B cell (primary cell): ENCODE measurements around the gene PTPRG. TPM values are rescaled to one million over a fixed set of nuclear protein-coding genes. Genes with fewer than 3 reads are reported as not detected.

Experiments used
- ATAC-seq: fragments of 200-7000 bp; cut with Tn5 transposase; one replicate; pipeline ENCODE4 v1.10.0; 2021; ENCODE audit warnings: low read depth, mild to moderate bottlenecking, moderate number of reproducible peaks, moderate library complexity
- CTCF ChIA-PET: fragments of 350-600 bp; sonication (Branson Sonifier 250); formaldehyde crosslinking; loops from one replicate; lab custom pipeline; 2021; ENCODE audit warnings: antibody characterized with exemption, inconsistent platforms; lab: Charles Lee
- POLR2A ChIA-PET: fragments of 350-600 bp; sonication (Branson Sonifier 250); formaldehyde crosslinking; loops from one replicate; lab custom pipeline; 2021; ENCODE audit warnings: antibody characterized with exemption; lab: Charles Lee
- DNase-seq: peaks from one replicate; pipeline ENCODE4 v3.0.0; 2013
- H2AFZ ChIP-seq: 2 replicates; pipeline ENCODE4 v1.6.1; 2012; ENCODE audit warnings: mild to moderate bottlenecking, low read depth, low read length; ENCODE audit not compliant: insufficient read depth, poor library complexity, severe bottlenecking
- H3K27ac ChIP-seq, 2 donors: 1 replicate in 1 of 2; 2 replicates in 1 of 2; pipeline ENCODE4 v1.5.1; 2012 to 2013; ENCODE audit warnings: low read length in 2 of 2, mild to moderate bottlenecking in 2 of 2, moderate library complexity in 1 of 2
- H3K27me3 ChIP-seq, 4 experiments: fragments of 200-600 bp in 1 of 4; sonication (generic) in 1 of 4; replicated peaks in 1 of 4; 1 replicate in 2 of 4; 2 replicates in 2 of 4; pipeline versions ENCODE4 v1.6.1 to v1.7.0; 2013 to 2016; ENCODE audit warnings: low read length in 3 of 4, mild to moderate bottlenecking in 2 of 4, mixed read lengths in 1 of 4, moderate library complexity in 1 of 4; ENCODE audit not compliant: insufficient read depth in 4 of 4, control insufficient read depth in 3 of 4; ENCODE audit errors: control extremely low read depth in 1 of 4
- H3K36me3 ChIP-seq, 2 experiments: replicated peaks in 1 of 2; 1 replicate in 1 of 2; 2 replicates in 1 of 2; pipeline versions ENCODE4 v1.6.1 to v1.7.1; 2013; ENCODE audit warnings: low read length in 1 of 2; ENCODE audit not compliant: insufficient read depth in 2 of 2, control insufficient read depth in 1 of 2; ENCODE audit errors: control extremely low read depth in 1 of 2, extremely low read depth in 1 of 2
- H3K4me1 ChIP-seq, 2 donors: fragments of 200-600 bp in 1 of 2; sonication (generic) in 1 of 2; 1 replicate in 1 of 2; 2 replicates in 1 of 2; pipeline versions ENCODE4 v1.5.1 to v1.6.1; 2013 to 2017; ENCODE audit warnings: low read length in 2 of 2; ENCODE audit not compliant: control insufficient read depth in 2 of 2, insufficient read depth in 2 of 2
- H3K4me2 ChIP-seq: replicated peaks from 2 replicates; pipeline ENCODE3; 2012; ENCODE audit warnings: mild to moderate bottlenecking, low read depth, low read length; ENCODE audit not compliant: poor library complexity, severe bottlenecking
- H3K4me3 ChIP-seq, 5 experiments: fragments of 200-600 bp in 1 of 5; sonication (generic) in 1 of 5; 1 replicate in 3 of 5; 2 replicates in 2 of 5; pipeline versions ENCODE4 v1.5.1 to v1.7.0; 2011 to 2016; ENCODE audit warnings: low read length in 4 of 5, mild to moderate bottlenecking in 4 of 5, low read depth in 2 of 5, control low read depth in 1 of 5, moderate library complexity in 1 of 5; ENCODE audit not compliant: insufficient read depth in 1 of 5; ENCODE audit errors: control extremely low read depth in 1 of 5, extremely low read depth in 1 of 5
- H3K79me2 ChIP-seq: fragments of 200-600 bp; sonication (generic); one replicate; pipeline ENCODE4 v1.6.0; 2016; ENCODE audit warnings: low read length; ENCODE audit not compliant: control insufficient read depth, insufficient read depth
- H3K9ac ChIP-seq: fragments of 200-600 bp; sonication (generic); 2 replicates; pipeline ENCODE4 v1.6.1; 2017; ENCODE audit warnings: mild to moderate bottlenecking, low read length, moderate library complexity
- H3K9me3 ChIP-seq, 3 donors: one replicate each; pipeline versions ENCODE4 v1.6.1 to v1.7.1; 2013; ENCODE audit warnings: low read length in 2 of 3; ENCODE audit not compliant: control insufficient read depth in 2 of 3, insufficient read depth in 1 of 3; ENCODE audit errors: control extremely low read depth in 1 of 3
- H4K20me1 ChIP-seq: 2 replicates; pipeline ENCODE4 v1.6.0; 2012; ENCODE audit warnings: mild to moderate bottlenecking, low read length; ENCODE audit not compliant: insufficient read depth, control insufficient read depth, poor library complexity, severe bottlenecking
- H3K27ac Mint-ChIP-seq: one replicate; pipeline ENCODE4 v1.8.0; 2021; ENCODE audit warnings: mixed read lengths
- H3K27me3 Mint-ChIP-seq: one replicate; pipeline ENCODE4 v1.8.0; 2021; ENCODE audit warnings: mixed read lengths
- H3K4me1 Mint-ChIP-seq: one replicate; pipeline ENCODE4 v1.8.0; 2021; ENCODE audit warnings: mixed read lengths
- H3K4me3 Mint-ChIP-seq: one replicate; pipeline ENCODE4 v1.8.0; 2021; ENCODE audit warnings: mixed read lengths
- H3K9me3 Mint-ChIP-seq: one replicate; pipeline ENCODE4 v1.8.0; 2022; ENCODE audit warnings: mixed read lengths; ENCODE audit not compliant: insufficient read depth
- EZH2 ChIP-seq: IDR thresholded peaks from 2 replicates; pipeline ENCODE4 v1.6.1; 2012; ENCODE audit warnings: borderline replicate concordance, low read depth, mild to moderate bottlenecking, moderate library complexity, low read length; ENCODE audit not compliant: insufficient read depth, poor library complexity, severe bottlenecking
- WGBS: methylation state at CpG from one replicate; pipeline ENCODE4 v1.1.5; 2013; ENCODE audit warnings: missing lambda C conversion rate; ENCODE audit not compliant: insufficient coverage; 5-methylcytosine and 5-hydroxymethylcytosine counted together
- intact Hi-C: fragments of 100-400 bp; cut with micrococcal nuclease; formaldehyde crosslinking; loops from one replicate; pipeline ENCODE4 v1.10.0; 2022
- polyA plus RNA-seq: library from polyadenylated mRNA; depleted of rRNA; stranded (reverse); fragments of >200 nt; gene quantifications from 2 replicates; pipeline ENCODE4 v1.2.3, GENCODE V29; 2012
- total RNA-seq, 2 donors: library from RNA; stranded (reverse); fragments of 120-200 nt in 1 of 2; gene quantifications; 1 replicate in 1 of 2; 2 replicates in 1 of 2; pipeline versions ENCODE4 v1.2.3 to v1.2.4, GENCODE V29; 2013 to 2022
- TF ChIP-seq, protein P1 (sequence below): fragments of 200-600 bp; IDR thresholded peaks from one replicate; pipeline ENCODE4 v1.8.0; 2022; ENCODE audit warnings: antibody characterized with exemption, mild to moderate bottlenecking

The PTPRG gene
- total and polyA plus RNA-seq, 2 donors (not counting 1 experiment from before 2014, with no cell fraction given) = 0.12 to 1.3 TPM

DNA sequence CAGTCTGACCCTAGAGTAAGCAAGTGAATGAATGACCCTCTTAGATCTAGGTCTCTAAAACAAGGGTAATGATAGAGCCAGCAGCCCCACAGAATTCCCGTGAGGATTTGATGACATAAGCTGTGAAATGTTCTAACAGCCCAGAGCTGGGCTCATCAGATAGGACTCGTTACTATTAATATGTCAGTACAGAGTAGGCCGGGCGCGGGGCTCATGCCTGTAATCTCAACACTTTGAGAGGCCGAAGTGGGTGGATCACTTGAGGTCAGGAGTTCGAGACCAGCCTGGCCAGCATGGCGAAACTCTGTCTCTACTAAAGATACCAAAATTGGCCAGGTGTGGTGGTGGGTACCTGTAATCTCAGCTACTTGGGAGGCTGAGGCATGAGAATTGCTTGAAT is 621.7 kb downstream of the PTPRG start:
- H3K27me3 ChIP-seq = no peaks in the 10 kb centered on the region
- TF ChIP-seq, protein P1, sequence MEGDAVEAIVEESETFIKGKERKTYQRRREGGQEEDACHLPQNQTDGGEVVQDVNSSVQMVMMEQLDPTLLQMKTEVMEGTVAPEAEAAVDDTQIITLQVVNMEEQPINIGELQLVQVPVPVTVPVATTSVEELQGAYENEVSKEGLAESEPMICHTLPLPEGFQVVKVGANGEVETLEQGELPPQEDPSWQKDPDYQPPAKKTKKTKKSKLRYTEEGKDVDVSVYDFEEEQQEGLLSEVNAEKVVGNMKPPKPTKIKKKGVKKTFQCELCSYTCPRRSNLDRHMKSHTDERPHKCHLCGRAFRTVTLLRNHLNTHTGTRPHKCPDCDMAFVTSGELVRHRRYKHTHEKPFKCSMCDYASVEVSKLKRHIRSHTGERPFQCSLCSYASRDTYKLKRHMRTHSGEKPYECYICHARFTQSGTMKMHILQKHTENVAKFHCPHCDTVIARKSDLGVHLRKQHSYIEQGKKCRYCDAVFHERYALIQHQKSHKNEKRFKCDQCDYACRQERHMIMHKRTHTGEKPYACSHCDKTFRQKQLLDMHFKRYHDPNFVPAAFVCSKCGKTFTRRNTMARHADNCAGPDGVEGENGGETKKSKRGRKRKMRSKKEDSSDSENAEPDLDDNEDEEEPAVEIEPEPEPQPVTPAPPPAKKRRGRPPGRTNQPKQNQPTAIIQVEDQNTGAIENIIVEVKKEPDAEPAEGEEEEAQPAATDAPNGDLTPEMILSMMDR = no peak
- TF ChIP-seq EZH2 = no peak
- Mint-ChIP-seq H3K27me3 (no peaks in the 10 kb centered on the region), H3K27ac (no peak overlapping the region), H3K4me1 (no peaks in the 10 kb centered on the region), H3K4me3 (no peak overlapping the region), H3K9me3 (no peaks in the 10 kb centered on the region)
- H3K9ac ChIP-seq = no peak overlapping the region
- H3K9me3 ChIP-seq = no peaks in the 10 kb centered on the region
- no peaks in the 10 kb centered on the region for H3K79me2 ChIP-seq
- no peaks in the 10 kb centered on the region for H4K20me1 ChIP-seq
- intact Hi-C loops = no loop called here
- CTCF ChIA-PET = no interaction called here
- H3K4me2 ChIP-seq = no peak overlapping the region
- no peaks in the 10 kb centered on the region for H3K4me1 ChIP-seq
- no peak overlapping the region for H3K4me3 ChIP-seq
- POLR2A ChIA-PET = no interaction called here
- no peaks in the 10 kb centered on the region for H3K36me3 ChIP-seq
- H3K27ac ChIP-seq = no peak overlapping the region
- ATAC-seq = no peak
- 97% methylated on average over 6 of the region's 8 CpGs for WGBS
- no peak for DNase-seq
- H2AFZ ChIP-seq = no peak overlapping the region

DNA sequence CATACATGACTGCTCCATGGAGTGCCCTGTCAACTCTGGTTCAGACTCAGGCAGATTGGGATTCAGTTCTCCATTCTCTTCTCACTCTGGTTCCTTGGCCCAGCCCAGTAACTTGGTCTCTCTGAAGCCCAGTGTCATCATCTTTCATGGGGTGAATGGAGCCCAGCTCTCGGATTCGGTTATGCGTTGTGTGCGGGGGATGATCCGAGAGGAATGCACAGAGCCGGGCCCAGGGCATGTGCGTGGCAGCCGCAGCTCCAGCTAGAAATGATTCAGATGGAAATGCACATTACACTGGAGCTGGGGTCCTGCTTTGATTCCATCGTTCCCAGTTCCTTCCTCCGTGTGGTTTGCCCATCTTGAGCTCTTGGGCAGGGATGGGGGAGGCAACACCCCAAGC is 622.6 kb downstream of the PTPRG start:
- 95% methylated on average over 10 of the region's 10 CpGs for WGBS
- no peak for TF ChIP-seq EZH2
- TF ChIP-seq, protein P1 = no peak

More for the DNA sequence above, 622.6 kb downstream of the PTPRG start:
- Histone ChIP-seq H2AFZ (no peak overlapping the region), H3K4me3 (no peak overlapping the region), H3K4me1 (peaks cover 2 to 4% of the 10 kb centered on the region in 2 donors), H3K4me2 (no peak overlapping the region), H3K9me3 (no peaks in the 10 kb centered on the region), H4K20me1 (no peaks in the 10 kb centered on the region), H3K27ac (no peak overlapping the region), H3K27me3 (no peaks in the 10 kb centered on the region), H3K9ac (no peak overlapping the region), H3K36me3 (no peaks in the 10 kb centered on the region), H3K79me2 (no peaks in the 10 kb centered on the region)
- Mint-ChIP-seq H3K4me1 (peaks cover 5% of the 10 kb centered on the region), H3K27me3 (no peaks in the 10 kb centered on the region), H3K4me3 (no peak overlapping the region), H3K9me3 (no peaks in the 10 kb centered on the region), H3K27ac (no peak overlapping the region)
- intact Hi-C loops = no loop called here
- POLR2A ChIA-PET = no interaction called here
- no peak for ATAC-seq
- CTCF ChIA-PET = no interaction called here
- DNase-seq = no peak
